Peyer's patch (tissue), 4 donors: ENCODE results near the gene C2.

Experiments used
- CTCF ChIP-seq, 6 experiments: fragments of 450-650 bp in 4 of 6; fragments of 200-600 bp in 2 of 6; sonication (generic) in 1 of 6; IDR thresholded peaks; one replicate each; pipeline ENCODE4 v1.5.1; 2017 to 2019; ENCODE audit warnings: antibody characterized with exemption in 6 of 6, mild to moderate bottlenecking in 3 of 6, moderate library complexity in 1 of 6
- POLR2A ChIP-seq, 2 donors: fragments of 450-650 bp; IDR thresholded peaks; one replicate each; pipeline ENCODE4 v1.5.1; 2017; ENCODE audit warnings: antibody characterized with exemption in 2 of 2, mild to moderate bottlenecking in 2 of 2, moderate library complexity in 2 of 2

GRCh38 chr6:31966997-31967925 lies 39.7 kb downstream of the C2 start:
- TF ChIP-seq CTCF (IDR thresholded peaks at IDR 0.05) (no peak), POLR2A (IDR thresholded peaks at IDR 0.05) (no peak)
